Endothelial cell of umbilical vein (primary cell): ENCODE data around the gene CD1E. TPM values are rescaled to one million over a fixed set of nuclear protein-coding genes. Genes with fewer than 3 reads are reported as not detected.

Source experiments
- BruUV-seq: library from RNA; stranded (reverse); fragments of 400-500 nt; replicated peaks from 2 replicates; lab custom pipeline; 2021; lab: Mats Ljungman, UMichigan
- CTCF ChIA-PET: fragments of 300-600, 350-600 bp; sonication (Branson Sonifier 250); formaldehyde crosslinking; loops from one replicate; lab custom pipeline; 2021; ENCODE audit warnings: antibody characterized with exemption, inconsistent platforms; lab: Charles Lee
- POLR2A ChIA-PET: fragments of 300-600, 350-600 bp; sonication (Branson Sonifier 250); formaldehyde crosslinking; loops from one replicate; lab custom pipeline; 2021; ENCODE audit warnings: antibody characterized with exemption, inconsistent platforms; lab: Charles Lee
- DNase-seq: peaks from one replicate; pipeline ENCODE4 v3.0.0-alpha.2; 2011; ENCODE audit warnings: low read depth, low spot score
- FAIRE-seq: peaks from 2 replicates; lab custom pipeline; 2011; peaks lifted over from hg19 to GRCh38; lab: Jason Lieb, UNC
- H2AFZ ChIP-seq: 2 replicates; pipeline ENCODE4 v1.6.0; 2012; ENCODE audit warnings: low read depth, low read length, control low read depth, inconsistent platforms
- H3K27ac ChIP-seq: 2 replicates; pipeline ENCODE4 v1.5.1; 2011; ENCODE audit warnings: low read depth, mild to moderate bottlenecking, control low read depth, low read length, moderate library complexity; ENCODE audit not compliant: insufficient read depth
- H3K27me3 ChIP-seq, 2 experiments: 2 replicates each; pipeline versions ENCODE4 v1.6.0 to v1.6.1; 2011; ENCODE audit warnings: low read length in 2 of 2, mixed read lengths in 1 of 2; ENCODE audit not compliant: control insufficient read depth in 2 of 2, insufficient read depth in 2 of 2
- H3K36me3 ChIP-seq, 2 experiments: 2 replicates in 1 of 2; 3 replicates in 1 of 2; pipeline ENCODE4 v1.5.1; 2011; ENCODE audit warnings: low read length in 2 of 2, mild to moderate bottlenecking in 1 of 2, moderate library complexity in 1 of 2; ENCODE audit not compliant: control insufficient read depth in 2 of 2, insufficient read depth in 2 of 2; ENCODE audit errors: extremely low read depth in 1 of 2
- H3K4me1 ChIP-seq: 3 replicates; pipeline ENCODE4 v1.5.1; 2011; ENCODE audit warnings: mild to moderate bottlenecking, low read length; ENCODE audit not compliant: control insufficient read depth, insufficient read depth; ENCODE audit errors: extremely low read depth
- H3K4me2 ChIP-seq: 2 replicates; pipeline ENCODE4 v1.6.1; 2011; ENCODE audit warnings: low read length, control low read depth, mixed read lengths; ENCODE audit not compliant: insufficient read depth
- H3K4me3 ChIP-seq, 3 experiments: fragments of 200-600 bp in 1 of 3; sonication (generic), shearing (Covaris generic) in 1 of 3; replicated peaks in 1 of 3; 2 replicates each; pipeline ENCODE4 v1.5.1; 2011 to 2016; ENCODE audit warnings: control low read depth in 3 of 3, low read length in 3 of 3, mild to moderate bottlenecking in 2 of 3, inconsistent platforms in 1 of 3, low read depth in 1 of 3, moderate library complexity in 1 of 3; ENCODE audit not compliant: insufficient read depth in 1 of 3
- H3K79me2 ChIP-seq: 2 replicates; pipeline ENCODE4 v1.6.0; 2012; ENCODE audit warnings: low read length, inconsistent platforms; ENCODE audit not compliant: control insufficient read depth, insufficient read depth
- H3K9ac ChIP-seq: replicated peaks from 2 replicates; pipeline ENCODE3; 2011; ENCODE audit warnings: low read length, control low read depth; ENCODE audit not compliant: insufficient read depth; ENCODE audit errors: extremely low read depth
- H3K9me1 ChIP-seq: replicated peaks from 3 replicates; pipeline ENCODE4 v1.6.0; 2011; ENCODE audit warnings: mild to moderate bottlenecking, low read length; ENCODE audit not compliant: control insufficient read depth, insufficient read depth; ENCODE audit errors: extremely low read depth
- H3K9me3 ChIP-seq: replicated peaks from 2 replicates; pipeline ENCODE4 v1.5.1; 2012; ENCODE audit warnings: low read length, inconsistent platforms; ENCODE audit not compliant: control insufficient read depth, insufficient read depth
- H4K20me1 ChIP-seq: replicated peaks from 2 replicates; pipeline ENCODE3; 2011; ENCODE audit warnings: mild to moderate bottlenecking, low read length; ENCODE audit not compliant: control insufficient read depth, insufficient read depth; ENCODE audit errors: extremely low read depth
- EZH2 ChIP-seq: IDR thresholded peaks from 2 replicates; pipeline ENCODE4 v1.6.1; 2012; ENCODE audit warnings: borderline replicate concordance, low read depth, mild to moderate bottlenecking, moderate library complexity, low read length, inconsistent platforms; ENCODE audit not compliant: severe bottlenecking
- FOS ChIP-seq: IDR thresholded peaks from 2 replicates; pipeline ENCODE4 v1.6.1; 2011; ENCODE audit warnings: mild to moderate bottlenecking, low read length, moderate library complexity, borderline replicate concordance; ENCODE audit not compliant: insufficient read depth
- GATA2 ChIP-seq: IDR thresholded peaks from 2 replicates; pipeline ENCODE4 v1.7.0; 2011; ENCODE audit warnings: low read depth, mild to moderate bottlenecking, moderate library complexity, mixed read lengths, low read length; ENCODE audit not compliant: insufficient read length, insufficient read depth
- JUN ChIP-seq: IDR thresholded peaks from 2 replicates; pipeline ENCODE4 v1.6.1; 2011; ENCODE audit warnings: borderline replicate concordance, low read depth; ENCODE audit not compliant: insufficient read length, insufficient read depth
- MAX ChIP-seq: IDR thresholded peaks from 2 replicates; pipeline ENCODE4 v1.6.1; 2011; ENCODE audit not compliant: insufficient read depth, insufficient read length
- MYC ChIP-seq: IDR thresholded peaks from one replicate; pipeline ENCODE4 v1.6.1; 2011; ENCODE audit warnings: mild to moderate bottlenecking, low read depth, low read length
- POLR2A ChIP-seq: IDR thresholded peaks from 2 replicates; pipeline ENCODE4 v1.6.1; 2012; ENCODE audit warnings: low read depth, mild to moderate bottlenecking, control low read depth, low read length
- POLR2AphosphoS5 ChIP-seq: IDR thresholded peaks from 2 replicates; pipeline ENCODE4 v1.6.1; 2012; ENCODE audit warnings: low read depth, mild to moderate bottlenecking, control low read depth, low read length, moderate library complexity; ENCODE audit not compliant: insufficient read depth
- dilution Hi-C: fragments of 300-500 bp; cut with MboI; formaldehyde crosslinking; loops from one replicate; pipeline ENCODE4 v1.15.0; 2019; ENCODE audit warnings: low sequenced_read_pairs; ENCODE audit not compliant: extremely low pct_ligation_motif_present
- intact Hi-C: fragments of 100-400 bp; cut with micrococcal nuclease; formaldehyde crosslinking; loops from one replicate; pipeline ENCODE4 v1.10.0; 2022
- polyA plus RNA-seq, 4 experiments: library from polyadenylated mRNA; depleted of rRNA in 3 of 4; stranded (reverse) in 3 of 4; unstranded in 1 of 4; fragments of >200 nt; gene quantifications; 2 replicates each; pipeline versions ENCODE4 v1.2.1 to v1.2.3, GENCODE V29; 2011 to 2012; ENCODE audit warnings: missing spikeins in 1 of 4
- total RNA-seq: library from RNA; stranded (reverse); gene quantifications from 2 replicates; pipeline ENCODE4 v1.2.3, GENCODE V29; 2021
- TF ChIP-seq, protein P1 (sequence below), 2 donors: IDR thresholded peaks; 1 replicate in 1 of 2; 2 replicates in 1 of 2; pipeline ENCODE4 v1.5.1; 2011; ENCODE audit warnings: low read length in 2 of 2, mild to moderate bottlenecking in 2 of 2, moderate library complexity in 2 of 2, control low read depth in 1 of 2, inconsistent platforms in 1 of 2, low read depth in 1 of 2; ENCODE audit not compliant: insufficient read depth in 1 of 2; ENCODE audit errors: extremely low read depth in 1 of 2

CD1E gene
- total and polyA plus RNA-seq, 2 donors (not counting 3 experiments of a cell fraction or from before 2014, with no cell fraction given) = not detected

GRCh38 chr1:158327481-158327880, 26.2 kb upstream of the CD1E start:
- ChIA-PET CTCF (no interaction called here), POLR2A (no interaction called here)
- Histone ChIP-seq H3K79me2 (no peaks in the 10 kb centered on the region), H3K9me3 (no peaks in the 10 kb centered on the region), H3K27me3 (no peaks in the 10 kb centered on the region), H3K4me2 (no peak overlapping the region), H3K27ac (no peak overlapping the region), H3K36me3 (no peaks in the 10 kb centered on the region), H2AFZ (no peak overlapping the region), H3K4me3 (no peak overlapping the region), H3K9me1 (no peaks in the 10 kb centered on the region), H3K4me1 (no peaks in the 10 kb centered on the region), H4K20me1 (no peaks in the 10 kb centered on the region), H3K9ac (no peak overlapping the region)
- intact Hi-C loops = no loop called here
- dilution Hi-C loops = no loop called here
- TF ChIP-seq MAX (no peak), EZH2 (no peak), MYC (no peak), POLR2A (no peak), POLR2AphosphoS5 (no peak), JUN (no peak), FOS (no peak), GATA2 (no peak)
- TF ChIP-seq, protein P1, sequence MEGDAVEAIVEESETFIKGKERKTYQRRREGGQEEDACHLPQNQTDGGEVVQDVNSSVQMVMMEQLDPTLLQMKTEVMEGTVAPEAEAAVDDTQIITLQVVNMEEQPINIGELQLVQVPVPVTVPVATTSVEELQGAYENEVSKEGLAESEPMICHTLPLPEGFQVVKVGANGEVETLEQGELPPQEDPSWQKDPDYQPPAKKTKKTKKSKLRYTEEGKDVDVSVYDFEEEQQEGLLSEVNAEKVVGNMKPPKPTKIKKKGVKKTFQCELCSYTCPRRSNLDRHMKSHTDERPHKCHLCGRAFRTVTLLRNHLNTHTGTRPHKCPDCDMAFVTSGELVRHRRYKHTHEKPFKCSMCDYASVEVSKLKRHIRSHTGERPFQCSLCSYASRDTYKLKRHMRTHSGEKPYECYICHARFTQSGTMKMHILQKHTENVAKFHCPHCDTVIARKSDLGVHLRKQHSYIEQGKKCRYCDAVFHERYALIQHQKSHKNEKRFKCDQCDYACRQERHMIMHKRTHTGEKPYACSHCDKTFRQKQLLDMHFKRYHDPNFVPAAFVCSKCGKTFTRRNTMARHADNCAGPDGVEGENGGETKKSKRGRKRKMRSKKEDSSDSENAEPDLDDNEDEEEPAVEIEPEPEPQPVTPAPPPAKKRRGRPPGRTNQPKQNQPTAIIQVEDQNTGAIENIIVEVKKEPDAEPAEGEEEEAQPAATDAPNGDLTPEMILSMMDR (IDR thresholded peaks at IDR 0.05; ENCODE audit: extremely low read depth in 1 of 2, insufficient read depth in 1 of 2, low read depth in 1 of 2, low read length in 2 of 2) = no peak
- DNase-seq (no peak), FAIRE-seq (no peak)
- no TSS peak for BruUV-seq
